ENCODE data around the gene CPSF7. TPM values are rescaled to one million over a fixed set of nuclear protein-coding genes. Genes with fewer than 3 reads are reported as not detected.

The CPSF7 gene
- total and polyA plus RNA-seq, 2 donors = 25.4 to 76.3 TPM

- Histone ChIP-seq H3K4me1 (ENCODE audit: control insufficient read depth in 2 of 2, insufficient read depth in 2 of 2, low read length in 2 of 2) (peaks cover 6 to 10% of the 10 kb centered on the region in 2 donors), H3K9me3 (ENCODE audit: control insufficient read depth in 2 of 2, insufficient read depth in 1 of 2, low read length in 1 of 2) (no peaks in the 10 kb centered on the region), H3K36me3 (ENCODE audit: control insufficient read depth in 2 of 2, insufficient read depth in 2 of 2, low read length in 1 of 2) (peaks cover 12 to 23% of the 10 kb centered on the region in 2 donors), H3K4me3 (ENCODE audit: low read length in 2 of 2) (no peak overlapping the region), H3K27me3 (ENCODE audit: control insufficient read depth in 2 of 2, insufficient read depth in 1 of 2, low read length in 1 of 2) (no peaks in the 10 kb centered on the region), H3K27ac (ENCODE audit: low read depth in 1 of 2, low read length in 1 of 2) (peak overlapping the region in 1 of 2 donors; percentile 47)
- peak in 1 of 9 donors; percentile 29 for DNase-seq (ENCODE audit: low read depth in 6 of 9, low spot score in 9 of 9)
- 79% methylated on average over 9 of the region's 9 CpGs for WGBS
Measured at GRCh38 chr11:61357233-61357893, 72.4 kb downstream of the CPSF7 start.

GRCh38 chr11:61356706-61357105, 73.1 kb downstream of the CPSF7 start:
- peak overlapping the region in 1 of 2 donors; percentile 47 for H3K27ac ChIP-seq (ENCODE audit: low read depth in 1 of 2, low read length in 1 of 2)
- DNase-seq (ENCODE audit: low read depth in 6 of 9, low spot score in 9 of 9) = no peak
- H3K4me3 ChIP-seq (ENCODE audit: low read length in 2 of 2) = no peak overlapping the region
- H3K27me3 ChIP-seq (ENCODE audit: control insufficient read depth in 2 of 2, insufficient read depth in 1 of 2, low read length in 1 of 2) = no peaks in the 10 kb centered on the region
- WGBS = 99% methylated on average over 4 of the region's 4 CpGs
- H3K36me3 ChIP-seq (ENCODE audit: control insufficient read depth in 2 of 2, insufficient read depth in 2 of 2, low read length in 1 of 2) = peaks cover 15 to 25% of the 10 kb centered on the region in 2 donors
- H3K4me1 ChIP-seq (ENCODE audit: control insufficient read depth in 2 of 2, insufficient read depth in 2 of 2, low read length in 2 of 2) = peaks cover 6 to 10% of the 10 kb centered on the region in 2 donors
- H3K9me3 ChIP-seq (ENCODE audit: control insufficient read depth in 2 of 2, insufficient read depth in 1 of 2, low read length in 1 of 2) = no peaks in the 10 kb centered on the region

- Histone ChIP-seq H3K9me3 (ENCODE audit: control insufficient read depth in 2 of 2, insufficient read depth in 1 of 2, low read length in 1 of 2) (no peaks in the 10 kb centered on the region), H3K36me3 (ENCODE audit: control insufficient read depth in 2 of 2, insufficient read depth in 2 of 2, low read length in 1 of 2) (peaks cover 35 to 44% of the 10 kb centered on the region in 2 donors), H3K4me1 (ENCODE audit: control insufficient read depth in 2 of 2, insufficient read depth in 2 of 2, low read length in 2 of 2) (no peaks in the 10 kb centered on the region), H3K4me3 (ENCODE audit: low read length in 2 of 2) (no peak overlapping the region), H3K27ac (ENCODE audit: low read depth in 1 of 2, low read length in 1 of 2) (no peak overlapping the region), H3K27me3 (ENCODE audit: control insufficient read depth in 2 of 2, insufficient read depth in 1 of 2, low read length in 1 of 2) (no peaks in the 10 kb centered on the region)
- WGBS = 99% methylated on average over 2 of the region's 2 CpGs
- no peak for DNase-seq (ENCODE audit: low read depth in 6 of 9, low spot score in 9 of 9)
Measured at GRCh38 chr11:61354208-61354607, 75.6 kb downstream of the CPSF7 start.

GRCh38 chr11:61353131-61354067, 76.4 kb downstream of the CPSF7 start:
- H3K27me3 ChIP-seq (ENCODE audit: control insufficient read depth in 2 of 2, insufficient read depth in 1 of 2, low read length in 1 of 2) = no peaks in the 10 kb centered on the region
- 96% methylated on average over 15 of the region's 15 CpGs for WGBS
- peaks cover 43 to 51% of the 10 kb centered on the region in 2 donors for H3K36me3 ChIP-seq (ENCODE audit: control insufficient read depth in 2 of 2, insufficient read depth in 2 of 2, low read length in 1 of 2)
- no peaks in the 10 kb centered on the region for H3K4me1 ChIP-seq (ENCODE audit: control insufficient read depth in 2 of 2, insufficient read depth in 2 of 2, low read length in 2 of 2)
- H3K4me3 ChIP-seq (ENCODE audit: low read length in 2 of 2) = no peak overlapping the region
- H3K9me3 ChIP-seq (ENCODE audit: control insufficient read depth in 2 of 2, insufficient read depth in 1 of 2, low read length in 1 of 2) = no peaks in the 10 kb centered on the region
- no peak for DNase-seq (ENCODE audit: low read depth in 6 of 9, low spot score in 9 of 9)
- no peak overlapping the region for H3K27ac ChIP-seq (ENCODE audit: low read depth in 1 of 2, low read length in 1 of 2)

Other genes with a start within 250 kb of the CPSF7 start
- gene PGA3, start 226.5 kb downstream of the CPSF7 start, total RNA-seq = 0.80 TPM
- 1.3 TPM for gene PGA3, start 226.5 kb downstream of the CPSF7 start, polyA plus RNA-seq
- 0.66 TPM for gene PGA4, start 207.6 kb downstream of the CPSF7 start, total RNA-seq
- gene PGA4, start 207.6 kb downstream of the CPSF7 start, polyA plus RNA-seq = 4.6 TPM
- gene PGA5, start 188.8 kb downstream of the CPSF7 start, total RNA-seq = 0.19 TPM
- 1.4 TPM for gene PGA5, start 188.8 kb downstream of the CPSF7 start, polyA plus RNA-seq
- gene VWCE, start 134.7 kb downstream of the CPSF7 start, total RNA-seq = 2.4 TPM
- gene VWCE, start 134.7 kb downstream of the CPSF7 start, polyA plus RNA-seq = 11.5 TPM
- 197 TPM for gene DDB1, start 96.9 kb downstream of the CPSF7 start, total RNA-seq
- 129 TPM for gene DDB1, start 96.9 kb downstream of the CPSF7 start, polyA plus RNA-seq
- 19.8 TPM for gene TKFC, start 96.7 kb downstream of the CPSF7 start, total RNA-seq
- 47.4 TPM for gene TKFC, start 96.7 kb downstream of the CPSF7 start, polyA plus RNA-seq
- gene CYB561A3, start 68.1 kb downstream of the CPSF7 start, total RNA-seq = 16.0 TPM
- gene CYB561A3, start 68.1 kb downstream of the CPSF7 start, polyA plus RNA-seq = 20.5 TPM
- gene TMEM138, start 67.6 kb downstream of the CPSF7 start, total RNA-seq = 26.3 TPM
- gene TMEM138, start 67.6 kb downstream of the CPSF7 start, polyA plus RNA-seq = 53.3 TPM
- 11.9 TPM for gene TMEM216, start 37.4 kb downstream of the CPSF7 start, total RNA-seq
- gene TMEM216, start 37.4 kb downstream of the CPSF7 start, polyA plus RNA-seq = 21.5 TPM
- gene SDHAF2, start 149 bp upstream of the CPSF7 start, total RNA-seq = 34.8 TPM
- 59.9 TPM for gene SDHAF2, start 149 bp upstream of the CPSF7 start, polyA plus RNA-seq
- gene LRRC10B, start 78.8 kb upstream of the CPSF7 start, total RNA-seq = 4.1 TPM
- 2.7 TPM for gene LRRC10B, start 78.8 kb upstream of the CPSF7 start, polyA plus RNA-seq
- gene SYT7, start 151.1 kb upstream of the CPSF7 start, total RNA-seq = 0.14 TPM
- 1.3 TPM for gene SYT7, start 151.1 kb upstream of the CPSF7 start, polyA plus RNA-seq